H1 (cell line): ENCODE results near the gene SIT1. TPM values are rescaled to one million over a fixed set of nuclear protein-coding genes. Genes with fewer than 3 reads are reported as not detected.
A peak's percentile ranks its signal among the peaks of the same experiment; 100 is the strongest.

Experiments used
- CTCF ChIA-PET: fragments of 300-600 bp; sonication (Branson Sonifier 250); formaldehyde crosslinking; loops from one replicate; lab custom pipeline; 2021; ENCODE audit not compliant: partially characterized antibody; lab: Charles Lee
- POLR2A ChIA-PET: fragments of 300-600 bp; sonication (Branson Sonifier 250); formaldehyde crosslinking; loops from one replicate; lab custom pipeline; 2021; ENCODE audit warnings: inconsistent platforms; ENCODE audit not compliant: partially characterized antibody; lab: Charles Lee
- DNase-seq, 2 experiments: peaks; one replicate each; pipeline versions ENCODE4 v3.0.0 to v3.0.0-alpha.2; 2010 to 2022; ENCODE audit warnings: low spot score in 2 of 2, low read depth in 1 of 2, mixed read lengths in 1 of 2
- FAIRE-seq: peaks from 2 replicates; lab custom pipeline; 2011; peaks lifted over from hg19 to GRCh38; lab: Jason Lieb, UNC
- H2AFZ ChIP-seq: 2 replicates; pipeline ENCODE4 v1.8.1; 2012; ENCODE audit warnings: low read length, inconsistent platforms
- H2AK5ac ChIP-seq: 2 replicates; pipeline ENCODE4 v1.6.1; 2013; ENCODE audit warnings: low read depth, low read length
- H2BK120ac ChIP-seq: replicated peaks from 2 replicates; pipeline ENCODE3; 2013; ENCODE audit warnings: low read depth, low read length, inconsistent platforms
- H2BK12ac ChIP-seq: 2 replicates; pipeline ENCODE4 v1.6.1; 2013; ENCODE audit warnings: low read depth, low read length
- H2BK15ac ChIP-seq: 2 replicates; pipeline ENCODE4 v1.6.1; 2013; ENCODE audit warnings: low read length
- H2BK20ac ChIP-seq: 2 replicates; pipeline ENCODE4 v1.6.1; 2013; ENCODE audit warnings: low read length
- H2BK5ac ChIP-seq: 2 replicates; pipeline ENCODE4 v1.6.1; 2013; ENCODE audit warnings: low read depth, low read length
- H3K14ac ChIP-seq: 2 replicates; pipeline ENCODE4 v1.6.1; 2013; ENCODE audit warnings: inconsistent platforms; ENCODE audit not compliant: insufficient read length
- H3K18ac ChIP-seq: 2 replicates; pipeline ENCODE4 v1.6.1; 2013; ENCODE audit warnings: low read length; ENCODE audit errors: extremely low read depth
- H3K23ac ChIP-seq: 2 replicates; pipeline ENCODE4 v1.6.1; 2013; ENCODE audit warnings: inconsistent platforms; ENCODE audit not compliant: insufficient read length
- H3K23me2 ChIP-seq: 2 replicates; pipeline ENCODE4 v1.6.1; 2013; ENCODE audit warnings: low read depth, low read length
- H3K27ac ChIP-seq: 2 replicates; pipeline ENCODE4 v1.6.1; 2011; ENCODE audit warnings: low read depth, low read length, inconsistent platforms
- H3K27me3 ChIP-seq, 4 experiments: replicated peaks in 1 of 4; 1 replicate in 1 of 4; 2 replicates in 3 of 4; pipeline versions ENCODE4 v1.6.1 to v1.8.1; 2011 to 2013; ENCODE audit warnings: low read length in 3 of 4, mild to moderate bottlenecking in 3 of 4, inconsistent platforms in 2 of 4, mixed read lengths in 2 of 4, moderate library complexity in 1 of 4; ENCODE audit not compliant: control insufficient read depth in 3 of 4, insufficient read depth in 3 of 4; ENCODE audit errors: extremely low read depth in 1 of 4
- H3K36me3 ChIP-seq, 4 experiments: 2 replicates each; pipeline versions ENCODE4 v1.6.1 to v1.8.1; 2011 to 2013; ENCODE audit warnings: mild to moderate bottlenecking in 4 of 4, low read length in 3 of 4, moderate library complexity in 2 of 4, control low read depth in 1 of 4, inconsistent platforms in 1 of 4; ENCODE audit not compliant: insufficient read depth in 4 of 4, control insufficient read depth in 2 of 4
- H3K4ac ChIP-seq: replicated peaks from 2 replicates; pipeline ENCODE3; 2013; ENCODE audit warnings: low read length, low read depth, mixed read lengths, inconsistent platforms; ENCODE audit not compliant: insufficient read length
- H3K4me1 ChIP-seq, 4 experiments: replicated peaks in 1 of 4; 1 replicate in 1 of 4; 2 replicates in 3 of 4; pipeline versions ENCODE4 v1.6.1 to v1.8.1; 2011 to 2013; ENCODE audit warnings: low read length in 3 of 4, inconsistent platforms in 2 of 4, mixed read lengths in 1 of 4; ENCODE audit not compliant: insufficient read depth in 4 of 4, control insufficient read depth in 3 of 4
- H3K4me2 ChIP-seq, 2 experiments: 2 replicates each; pipeline versions ENCODE4 v1.6.1 to v1.8.1; 2011 to 2013; ENCODE audit warnings: low read depth in 2 of 2, low read length in 2 of 2, control low read depth in 1 of 2, inconsistent platforms in 1 of 2, mild to moderate bottlenecking in 1 of 2; ENCODE audit not compliant: insufficient read depth in 1 of 2
- H3K4me3 ChIP-seq, 4 experiments: fragments of 200-600, 300-600 bp in 1 of 4; sonication (generic), shearing (Covaris generic), sonication (Bioruptor Twin) in 1 of 4; 2 replicates each; pipeline versions ENCODE4 v1.5.1 to v1.8.1; 2011 to 2016; ENCODE audit warnings: low read length in 4 of 4, low read depth in 3 of 4, control low read depth in 2 of 4, inconsistent platforms in 2 of 4, mild to moderate bottlenecking in 2 of 4, mixed read lengths in 1 of 4, moderate library complexity in 1 of 4; ENCODE audit not compliant: insufficient read depth in 2 of 4; ENCODE audit errors: extremely low read depth in 1 of 4
- H3K56ac ChIP-seq: replicated peaks from 2 replicates; pipeline ENCODE3; 2013; ENCODE audit warnings: low read depth, mild to moderate bottlenecking, mixed read lengths, low read length, inconsistent platforms; ENCODE audit not compliant: insufficient read length
- H3K79me1 ChIP-seq: 2 replicates; pipeline ENCODE4 v1.6.1; 2013; ENCODE audit warnings: low read depth, low read length, control low read depth
- H3K79me2 ChIP-seq, 2 experiments: 2 replicates each; pipeline versions ENCODE4 v1.6.1 to v1.8.1; 2012 to 2013; ENCODE audit warnings: low read length in 2 of 2, mild to moderate bottlenecking in 2 of 2, inconsistent platforms in 1 of 2; ENCODE audit not compliant: insufficient read depth in 2 of 2, control insufficient read depth in 1 of 2
- H3K9ac ChIP-seq, 4 experiments: replicated peaks in 1 of 4; 1 replicate in 1 of 4; 2 replicates in 3 of 4; pipeline versions ENCODE4 v1.6.1 to v1.8.1; 2011 to 2013; ENCODE audit warnings: low read depth in 3 of 4, low read length in 3 of 4, control low read depth in 2 of 4, mild to moderate bottlenecking in 2 of 4, moderate library complexity in 2 of 4, inconsistent platforms in 1 of 4; ENCODE audit errors: extremely low read depth in 1 of 4
- H3K9me3 ChIP-seq, 2 experiments: 2 replicates each; pipeline versions ENCODE4 v1.6.1 to v1.8.1; 2012 to 2013; ENCODE audit warnings: mild to moderate bottlenecking in 2 of 2, moderate library complexity in 2 of 2, control low read depth in 1 of 2, inconsistent platforms in 1 of 2, low read depth in 1 of 2, low read length in 1 of 2, mixed read lengths in 1 of 2; ENCODE audit not compliant: insufficient read depth in 2 of 2
- H4K20me1 ChIP-seq, 2 experiments: replicated peaks in 1 of 2; 2 replicates each; pipeline versions ENCODE3 to v1.8.1; 2011 to 2013; ENCODE audit warnings: inconsistent platforms in 2 of 2, low read length in 2 of 2, mild to moderate bottlenecking in 1 of 2; ENCODE audit not compliant: insufficient read depth in 2 of 2, control insufficient read depth in 1 of 2
- H4K5ac ChIP-seq: 2 replicates; pipeline ENCODE4 v1.6.1; 2013; ENCODE audit warnings: low read length, low read depth, mixed read lengths, inconsistent platforms; ENCODE audit not compliant: insufficient read length
- H4K8ac ChIP-seq: 2 replicates; pipeline ENCODE4 v1.8.0; 2013; ENCODE audit warnings: mild to moderate bottlenecking, moderate library complexity, low read length, inconsistent platforms; ENCODE audit not compliant: insufficient read depth; ENCODE audit errors: extremely low read depth
- H4K91ac ChIP-seq: replicated peaks from 2 replicates; pipeline ENCODE3; 2013; ENCODE audit warnings: low read length, mixed read lengths, inconsistent platforms; ENCODE audit not compliant: insufficient read length
- CTCF ChIP-seq, 3 experiments: IDR thresholded peaks; 1 replicate in 2 of 3; 2 replicates in 1 of 3; pipeline versions ENCODE4 v1.5.1 to v1.6.1; 2011; ENCODE audit warnings: low read length in 3 of 3, mild to moderate bottlenecking in 3 of 3, inconsistent platforms in 2 of 3, low read depth in 1 of 3, moderate library complexity in 1 of 3; ENCODE audit not compliant: insufficient read depth in 1 of 3; ENCODE audit errors: control extremely low read depth in 1 of 3
- EP300 ChIP-seq, 2 experiments: IDR thresholded peaks; 1 replicate in 1 of 2; 2 replicates in 1 of 2; pipeline ENCODE4 v1.6.1; 2011 to 2012; ENCODE audit warnings: low read depth in 2 of 2, low read length in 2 of 2, mild to moderate bottlenecking in 2 of 2, borderline replicate concordance in 1 of 2, inconsistent platforms in 1 of 2, moderate library complexity in 1 of 2
- KDM4A ChIP-seq: IDR thresholded peaks from one replicate; pipeline ENCODE4 v1.7.1; 2012; ENCODE audit warnings: low read depth, mild to moderate bottlenecking, moderate library complexity, low read length, inconsistent platforms; ENCODE audit not compliant: severe bottlenecking
- RAD21 ChIP-seq, 2 experiments: IDR thresholded peaks in 1 of 2; conservative IDR thresholded peaks in 1 of 2; 2 replicates each; pipeline ENCODE4 v1.6.1; 2011; ENCODE audit warnings: low read depth in 2 of 2, low read length in 2 of 2, improper control_type of control experiment in 1 of 2, inconsistent platforms in 1 of 2, mild to moderate bottlenecking in 1 of 2, moderate library complexity in 1 of 2
- SIN3A ChIP-seq, 2 experiments: IDR thresholded peaks in 1 of 2; conservative IDR thresholded peaks in 1 of 2; 2 replicates each; pipeline ENCODE4 v1.6.1; 2011 to 2012; ENCODE audit warnings: low read length in 2 of 2, improper control_type of control experiment in 1 of 2, low read depth in 1 of 2, mild to moderate bottlenecking in 1 of 2
- SP1 ChIP-seq: IDR thresholded peaks from 2 replicates; pipeline ENCODE4 v1.6.1; 2011; ENCODE audit warnings: low read depth, low read length
- WGBS, 2 experiments: shearing (Covaris generic) in 1 of 2; methylation state at CpG; one replicate each; pipeline versions ENCODE4 v1.1.6 to v1.1.7; 2013 to 2015; ENCODE audit warnings: low lambda C conversion rate in 2 of 2, mixed read lengths in 2 of 2, inconsistent platforms in 1 of 2, low coverage in 1 of 2, missing lambda C conversion rate in 1 of 2; ENCODE audit not compliant: insufficient replicate concordance in 2 of 2, insufficient coverage in 1 of 2, insufficient read length in 1 of 2; ENCODE audit errors: extremely low coverage in 1 of 2, missing lambda C conversion rate in 1 of 2; 5-methylcytosine and 5-hydroxymethylcytosine counted together
- polyA plus RNA-seq, 7 experiments: library from polyadenylated mRNA; depleted of rRNA in 3 of 7; stranded (reverse) in 5 of 7; unstranded in 2 of 7; fragments of >200 nt in 5 of 7; fragments of 200-250 nt in 2 of 7; gene quantifications; 1 replicate in 5 of 7; 2 replicates in 1 of 7; 4 replicates in 1 of 7; pipeline versions ENCODE4 v1.2.1 to v1.2.3, GENCODE V29; 2011 to 2013; ENCODE audit warnings: missing spikeins in 2 of 7, mixed read lengths in 2 of 7
- total RNA-seq: library from RNA; stranded (reverse); fragmentation: NEBNext Ultra II Directional; extraction: Animal tissue kit (Norgen Biotek cat#: 25700); gene quantifications from 2 replicates; pipeline ENCODE4 v1.2.1, GENCODE V29; 2021

SIT1 gene
- total and polyA plus RNA-seq, 2 of the 8 experiments (the other 6 are each of a cell fraction or from before 2014, with no cell fraction given): 8.2 to 12.8 TPM

GRCh38 chr9:35611230-35611797 lies 39.4 kb downstream of the SIT1 start:
- CTCF ChIA-PET: interaction anchor here (0.7 to 6.1 kb wide), 39 partner anchors 9 to 310 kb away, joined by 3 to 47 read pairs (median 4); partner anchors contain the start of genes ARHGEF39, CCDC107, CREB3 and RMRP
- 38% methylated on average over 8 of the region's 8 CpGs; no CpG with 5 or more reads in 1 of the 2 experiments for WGBS, 2 experiments
- H2AK5ac ChIP-seq: no peak overlapping the region
- H4K8ac ChIP-seq: no peak overlapping the region
- 0 out of 2 replicates have a peak, but pooled peaks cover 1% of the 10 kb centered on the region for H3K23me2 ChIP-seq
- H3K9ac ChIP-seq: no peak overlapping the region
- no peak overlapping the region for H2BK20ac ChIP-seq
- H3K79me2 ChIP-seq: peaks cover 0 to 2% of the 10 kb centered on the region in 2 experiments; a peak in 1 of 4 replicates
- no peak overlapping the region for H4K91ac ChIP-seq
- no peak overlapping the region for H3K4ac ChIP-seq
- POLR2A ChIA-PET: interaction anchor here (0.8 to 1.6 kb wide), 7 partner anchors 12 to 77 kb away, joined by 3 to 5 read pairs (median 3); partner anchors contain the start of genes CCDC107 and RMRP
- no peak overlapping the region for H2BK120ac ChIP-seq
- no peak overlapping the region for H4K5ac ChIP-seq
- no peak overlapping the region for H3K14ac ChIP-seq
- H3K27ac ChIP-seq: no peak overlapping the region
- H2AFZ ChIP-seq: no peak overlapping the region
- H2BK15ac ChIP-seq: no peak overlapping the region
- peaks cover 0 to 11% of the 10 kb centered on the region in 2 experiments for H4K20me1 ChIP-seq
- H2BK5ac ChIP-seq: no peak overlapping the region
- DNase-seq: peak in 1 of 2 experiments; percentile 55
- H3K36me3 ChIP-seq: peaks cover 3 to 12% (median 9%) of the 10 kb centered on the region in 4 experiments; a peak in 5 of 8 replicates
- no peak overlapping the region for H3K4me2 ChIP-seq
- no peak overlapping the region for H3K18ac ChIP-seq
- no peak overlapping the region for H3K23ac ChIP-seq
- H3K56ac ChIP-seq: no peak overlapping the region
- no peak overlapping the region for H3K4me3 ChIP-seq
- FAIRE-seq: peak; percentile 86
- H3K9me3 ChIP-seq: no peaks in the 10 kb centered on the region
- H2BK12ac ChIP-seq: no peak overlapping the region
- TF ChIP-seq CTCF (IDR thresholded peaks at IDR 0.05; ENCODE audit: control extremely low read depth in 1 of 3, insufficient read depth in 1 of 3, low read depth in 1 of 3, low read length in 3 of 3): peak; percentile 63 to 87 (median 87)
- no peak for TF ChIP-seq KDM4A
- TF ChIP-seq EP300 (IDR thresholded peaks at IDR 0.05; ENCODE audit: borderline replicate concordance in 1 of 2, low read depth in 2 of 2, low read length in 2 of 2): no peak
- TF ChIP-seq RAD21 (IDR thresholded peaks at IDR 0.05 in 1 of 2, conservative IDR thresholded peaks at IDR 0.05 in 1 of 2; ENCODE audit: low read depth in 2 of 2, low read length in 2 of 2): peak; percentile 41 to 58
- 0 out of 4 replicates have a peak, but pooled peaks of 1 of the 2 experiments have one; percentile 47 for TF ChIP-seq SIN3A (conservative IDR thresholded peaks at IDR 0.05 in 1 of 2, IDR thresholded peaks at IDR 0.05 in 1 of 2; ENCODE audit: low read depth in 1 of 2, low read length in 2 of 2)
- TF ChIP-seq SP1: no peak
- peaks cover 0 to 5% (median 3%) of the 10 kb centered on the region in 4 experiments; a peak in 4 of 7 replicates for H3K4me1 ChIP-seq
- H3K27me3 ChIP-seq: peaks cover 0 to 7% (median 5%) of the 10 kb centered on the region in 4 experiments; a peak in 4 of 7 replicates
- no peaks in the 10 kb centered on the region for H3K79me1 ChIP-seq
